SK-N-SH treated with all-trans-retinoic acid at 6 μM for 48 hours (cell line): Measurements from ENCODE around the gene HDAC11.

Experiments used
- ATAC-seq: fragments of 200-7000 bp; cut with Tn5 transposase; 3 replicates; pipeline ENCODE4 v1.9.1; 2020; ENCODE audit warnings: mild to moderate bottlenecking, moderate library complexity
- ARNTL ChIP-seq: fragments of 450-650 bp; formaldehyde crosslinking; IDR thresholded peaks from 2 replicates; pipeline ENCODE4 v1.5.0; 2020; ENCODE audit warnings: low read depth, mild to moderate bottlenecking, moderate library complexity, borderline replicate concordance
- BACH2 ChIP-seq: fragments of 250-450 bp; sonication (Bioruptor Pico); IDR thresholded peaks from 2 replicates; pipeline ENCODE4 v1.9.0; 2021; ENCODE audit warnings: mild to moderate bottlenecking, borderline replicate concordance
- CSDC2 ChIP-seq: fragments of 250-450 bp; sonication (Bioruptor Pico); IDR thresholded peaks from 2 replicates; pipeline ENCODE4 v1.5.0; 2020; ENCODE audit warnings: mild to moderate bottlenecking, moderate library complexity
- ESRRG ChIP-seq: fragments of 250-450 bp; sonication (Bioruptor Pico); IDR thresholded peaks from 2 replicates; pipeline ENCODE4 v1.6.1; 2021; ENCODE audit warnings: mild to moderate bottlenecking
- GLIS3 ChIP-seq: fragments of 250-450 bp; sonication (Bioruptor Pico); IDR thresholded peaks from 2 replicates; pipeline ENCODE4 v1.5.0; 2020; ENCODE audit warnings: mild to moderate bottlenecking, moderate library complexity
- ISL1 ChIP-seq: fragments of 250-450 bp; sonication (Bioruptor Pico); IDR thresholded peaks from 2 replicates; pipeline ENCODE4 v2.1.2; 2022; ENCODE audit warnings: mild to moderate bottlenecking, moderate library complexity
- OSR1 ChIP-seq: fragments of 250-450 bp; sonication (Bioruptor Pico); IDR thresholded peaks from 2 replicates; pipeline ENCODE4 v1.8.0; 2022; ENCODE audit warnings: moderate library complexity, mild to moderate bottlenecking, inconsistent platforms
- PPARA ChIP-seq: fragments of 250-450 bp; sonication (Bioruptor Pico); IDR thresholded peaks from 2 replicates; pipeline ENCODE4 v1.5.0; 2020; ENCODE audit warnings: mild to moderate bottlenecking, borderline replicate concordance
- RARB ChIP-seq: fragments of 250-450 bp; sonication (Bioruptor Pico); IDR thresholded peaks from 2 replicates; pipeline ENCODE4 v1.8.0; 2021; ENCODE audit warnings: mild to moderate bottlenecking, moderate library complexity
- SNAI2 ChIP-seq: fragments of 250-450 bp; sonication (Bioruptor Pico); IDR thresholded peaks from 2 replicates; pipeline ENCODE4 v1.5.0; 2020; ENCODE audit warnings: mild to moderate bottlenecking, moderate library complexity
- TCF4 ChIP-seq: fragments of 250-450 bp; sonication (Bioruptor Pico); IDR thresholded peaks from 2 replicates; pipeline ENCODE4 v1.8.0; 2021; ENCODE audit warnings: mild to moderate bottlenecking, moderate library complexity, borderline replicate concordance
- TOX ChIP-seq: fragments of 250-450 bp; sonication (Bioruptor Pico); IDR thresholded peaks from 2 replicates; pipeline ENCODE4 v1.8.0; 2021; ENCODE audit warnings: mild to moderate bottlenecking, moderate library complexity, borderline replicate concordance
- ZFP3 ChIP-seq: fragments of 250-450 bp; sonication (Bioruptor Pico); IDR thresholded peaks from 2 replicates; pipeline ENCODE4 v1.5.0; 2020; ENCODE audit warnings: mild to moderate bottlenecking, moderate library complexity
- ZFP30 ChIP-seq: fragments of 450-650 bp; formaldehyde crosslinking; IDR thresholded peaks from 2 replicates; pipeline ENCODE4 v1.5.0; 2022; ENCODE audit warnings: mild to moderate bottlenecking, moderate library complexity
- ZNF565 ChIP-seq: fragments of 450-650 bp; formaldehyde crosslinking; conservative IDR thresholded peaks from 2 replicates; pipeline ENCODE4 v1.5.0; 2020; ENCODE audit warnings: low read depth, mild to moderate bottlenecking, moderate library complexity
- ZNF70 ChIP-seq: fragments of 450-650 bp; formaldehyde crosslinking; IDR thresholded peaks from 2 replicates; pipeline ENCODE4 v1.5.0; 2020; ENCODE audit warnings: mild to moderate bottlenecking, moderate library complexity
- TF ChIP-seq, protein P1 (sequence below): fragments of 250-450 bp; sonication (Bioruptor Pico); IDR thresholded peaks from 2 replicates; pipeline ENCODE4 v1.5.1; 2021; ENCODE audit warnings: mild to moderate bottlenecking, moderate library complexity
- TF ChIP-seq, protein P2 (sequence below): fragments of 250-450 bp; sonication (Bioruptor Pico); IDR thresholded peaks from 2 replicates; pipeline ENCODE4 v1.5.0; 2020; ENCODE audit warnings: mild to moderate bottlenecking, moderate library complexity
- TF ChIP-seq, protein P3 (sequence below): fragments of 250-450 bp; sonication (Bioruptor Pico); IDR thresholded peaks from 2 replicates; pipeline ENCODE4 v1.8.0; 2021; ENCODE audit warnings: low read depth, mild to moderate bottlenecking, moderate library complexity, borderline replicate concordance
- TF ChIP-seq, protein P4 (sequence below): fragments of 250-450 bp; sonication (Bioruptor Pico); IDR thresholded peaks from 2 replicates; pipeline ENCODE4 v1.8.0; 2020; ENCODE audit warnings: mild to moderate bottlenecking, moderate library complexity, borderline replicate concordance

HDAC11 gene

DNA sequence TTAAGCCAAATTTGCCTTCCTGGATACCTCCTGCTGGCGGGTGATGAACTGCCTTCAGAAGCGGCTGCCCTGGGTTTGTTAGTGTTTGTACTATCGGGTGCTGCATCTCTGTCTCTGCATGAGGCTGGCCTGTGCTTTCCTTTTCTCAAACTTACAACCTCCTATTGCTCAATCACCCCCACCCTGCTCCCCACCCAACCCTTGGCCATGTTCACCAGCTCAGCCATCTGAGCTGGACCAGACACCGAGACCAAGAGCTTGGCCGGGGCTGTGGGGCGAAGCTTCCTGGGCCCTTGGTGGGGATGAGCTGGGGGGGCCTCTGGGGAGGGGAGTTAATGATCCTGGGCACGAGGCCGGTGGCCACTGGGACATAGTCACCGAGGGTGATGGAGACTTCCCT lies 52.0 kb downstream of the HDAC11 start (continued):
- TF ChIP-seq, protein P1, sequence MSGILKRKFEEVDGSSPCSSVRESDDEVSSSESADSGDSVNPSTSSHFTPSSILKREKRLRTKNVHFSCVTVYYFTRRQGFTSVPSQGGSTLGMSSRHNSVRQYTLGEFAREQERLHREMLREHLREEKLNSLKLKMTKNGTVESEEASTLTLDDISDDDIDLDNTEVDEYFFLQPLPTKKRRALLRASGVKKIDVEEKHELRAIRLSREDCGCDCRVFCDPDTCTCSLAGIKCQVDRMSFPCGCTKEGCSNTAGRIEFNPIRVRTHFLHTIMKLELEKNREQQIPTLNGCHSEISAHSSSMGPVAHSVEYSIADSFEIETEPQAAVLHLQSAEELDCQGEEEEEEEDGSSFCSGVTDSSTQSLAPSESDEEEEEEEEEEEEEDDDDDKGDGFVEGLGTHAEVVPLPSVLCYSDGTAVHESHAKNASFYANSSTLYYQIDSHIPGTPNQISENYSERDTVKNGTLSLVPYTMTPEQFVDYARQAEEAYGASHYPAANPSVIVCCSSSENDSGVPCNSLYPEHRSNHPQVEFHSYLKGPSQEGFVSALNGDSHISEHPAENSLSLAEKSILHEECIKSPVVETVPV: no peak
- TF ChIP-seq ESRRG: no peak
- TF ChIP-seq, all 23 proteins: peak for 0

DNA sequence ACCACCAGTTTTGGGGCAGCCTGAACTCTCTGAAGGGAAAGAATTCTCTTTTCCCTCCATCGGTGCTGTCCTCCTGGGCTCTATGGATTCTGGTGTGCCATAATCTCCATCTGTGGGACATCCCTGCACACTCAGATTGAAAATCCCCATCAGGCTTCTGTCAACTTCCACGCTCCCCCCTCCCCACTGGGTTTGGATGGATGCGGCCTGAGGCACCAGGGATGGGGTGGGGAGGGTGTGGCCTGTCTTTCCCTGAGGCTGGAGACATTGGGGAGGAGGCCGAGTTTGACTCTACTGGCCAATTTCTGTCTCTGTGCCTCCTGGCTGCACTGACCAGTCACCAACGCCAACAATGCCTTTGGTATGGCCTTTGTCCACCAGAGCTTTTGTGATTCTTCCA lies 52.5 kb downstream of the HDAC11 start:
- no peak for TF ChIP-seq PPARA (CRISPR knock-in tag)
- TF ChIP-seq BACH2 (CRISPR knock-in tag): no peak
- no peak for TF ChIP-seq SNAI2 (CRISPR knock-in tag)
- no peak for TF ChIP-seq TCF4 (CRISPR knock-in tag)
- TF ChIP-seq ESRRG: no peak
- TF ChIP-seq ARNTL (CRISPR knock-in tag): no peak
- TF ChIP-seq RARB (CRISPR knock-in tag): no peak
- TF ChIP-seq TOX (CRISPR knock-in tag): no peak
- no peak for TF ChIP-seq ZFP3 (CRISPR knock-in tag)
- no peak for TF ChIP-seq ZNF70 (CRISPR knock-in tag)
- TF ChIP-seq GLIS3 (CRISPR knock-in tag): no peak
- TF ChIP-seq, protein P2, sequence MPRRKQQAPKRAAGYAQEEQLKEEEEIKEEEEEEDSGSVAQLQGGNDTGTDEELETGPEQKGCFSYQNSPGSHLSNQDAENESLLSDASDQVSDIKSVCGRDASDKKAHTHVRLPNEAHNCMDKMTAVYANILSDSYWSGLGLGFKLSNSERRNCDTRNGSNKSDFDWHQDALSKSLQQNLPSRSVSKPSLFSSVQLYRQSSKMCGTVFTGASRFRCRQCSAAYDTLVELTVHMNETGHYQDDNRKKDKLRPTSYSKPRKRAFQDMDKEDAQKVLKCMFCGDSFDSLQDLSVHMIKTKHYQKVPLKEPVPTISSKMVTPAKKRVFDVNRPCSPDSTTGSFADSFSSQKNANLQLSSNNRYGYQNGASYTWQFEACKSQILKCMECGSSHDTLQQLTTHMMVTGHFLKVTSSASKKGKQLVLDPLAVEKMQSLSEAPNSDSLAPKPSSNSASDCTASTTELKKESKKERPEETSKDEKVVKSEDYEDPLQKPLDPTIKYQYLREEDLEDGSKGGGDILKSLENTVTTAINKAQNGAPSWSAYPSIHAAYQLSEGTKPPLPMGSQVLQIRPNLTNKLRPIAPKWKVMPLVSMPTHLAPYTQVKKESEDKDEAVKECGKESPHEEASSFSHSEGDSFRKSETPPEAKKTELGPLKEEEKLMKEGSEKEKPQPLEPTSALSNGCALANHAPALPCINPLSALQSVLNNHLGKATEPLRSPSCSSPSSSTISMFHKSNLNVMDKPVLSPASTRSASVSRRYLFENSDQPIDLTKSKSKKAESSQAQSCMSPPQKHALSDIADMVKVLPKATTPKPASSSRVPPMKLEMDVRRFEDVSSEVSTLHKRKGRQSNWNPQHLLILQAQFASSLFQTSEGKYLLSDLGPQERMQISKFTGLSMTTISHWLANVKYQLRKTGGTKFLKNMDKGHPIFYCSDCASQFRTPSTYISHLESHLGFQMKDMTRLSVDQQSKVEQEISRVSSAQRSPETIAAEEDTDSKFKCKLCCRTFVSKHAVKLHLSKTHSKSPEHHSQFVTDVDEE (CRISPR knock-in tag): no peak
- no peak for TF ChIP-seq ZFP30 (CRISPR knock-in tag)
- TF ChIP-seq, protein P3, sequence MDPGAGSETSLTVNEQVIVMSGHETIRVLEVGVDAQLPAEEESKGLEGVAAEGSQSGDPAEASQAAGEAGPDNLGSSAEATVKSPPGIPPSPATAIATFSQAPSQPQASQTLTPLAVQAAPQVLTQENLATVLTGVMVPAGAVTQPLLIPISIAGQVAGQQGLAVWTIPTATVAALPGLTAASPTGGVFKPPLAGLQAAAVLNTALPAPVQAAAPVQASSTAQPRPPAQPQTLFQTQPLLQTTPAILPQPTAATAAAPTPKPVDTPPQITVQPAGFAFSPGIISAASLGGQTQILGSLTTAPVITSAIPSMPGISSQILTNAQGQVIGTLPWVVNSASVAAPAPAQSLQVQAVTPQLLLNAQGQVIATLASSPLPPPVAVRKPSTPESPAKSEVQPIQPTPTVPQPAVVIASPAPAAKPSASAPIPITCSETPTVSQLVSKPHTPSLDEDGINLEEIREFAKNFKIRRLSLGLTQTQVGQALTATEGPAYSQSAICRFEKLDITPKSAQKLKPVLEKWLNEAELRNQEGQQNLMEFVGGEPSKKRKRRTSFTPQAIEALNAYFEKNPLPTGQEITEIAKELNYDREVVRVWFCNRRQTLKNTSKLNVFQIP: no peak
- TF ChIP-seq, protein P4, sequence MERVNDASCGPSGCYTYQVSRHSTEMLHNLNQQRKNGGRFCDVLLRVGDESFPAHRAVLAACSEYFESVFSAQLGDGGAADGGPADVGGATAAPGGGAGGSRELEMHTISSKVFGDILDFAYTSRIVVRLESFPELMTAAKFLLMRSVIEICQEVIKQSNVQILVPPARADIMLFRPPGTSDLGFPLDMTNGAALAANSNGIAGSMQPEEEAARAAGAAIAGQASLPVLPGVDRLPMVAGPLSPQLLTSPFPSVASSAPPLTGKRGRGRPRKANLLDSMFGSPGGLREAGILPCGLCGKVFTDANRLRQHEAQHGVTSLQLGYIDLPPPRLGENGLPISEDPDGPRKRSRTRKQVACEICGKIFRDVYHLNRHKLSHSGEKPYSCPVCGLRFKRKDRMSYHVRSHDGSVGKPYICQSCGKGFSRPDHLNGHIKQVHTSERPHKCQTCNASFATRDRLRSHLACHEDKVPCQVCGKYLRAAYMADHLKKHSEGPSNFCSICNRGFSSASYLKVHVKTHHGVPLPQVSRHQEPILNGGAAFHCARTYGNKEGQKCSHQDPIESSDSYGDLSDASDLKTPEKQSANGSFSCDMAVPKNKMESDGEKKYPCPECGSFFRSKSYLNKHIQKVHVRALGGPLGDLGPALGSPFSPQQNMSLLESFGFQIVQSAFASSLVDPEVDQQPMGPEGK: no peak
- no peak for TF ChIP-seq ZNF565 (CRISPR knock-in tag)
- no peak for TF ChIP-seq ISL1
- TF ChIP-seq CSDC2 (CRISPR knock-in tag): no peak
- TF ChIP-seq, all 23 proteins: peak for 0
- no peak for ATAC-seq

DNA sequence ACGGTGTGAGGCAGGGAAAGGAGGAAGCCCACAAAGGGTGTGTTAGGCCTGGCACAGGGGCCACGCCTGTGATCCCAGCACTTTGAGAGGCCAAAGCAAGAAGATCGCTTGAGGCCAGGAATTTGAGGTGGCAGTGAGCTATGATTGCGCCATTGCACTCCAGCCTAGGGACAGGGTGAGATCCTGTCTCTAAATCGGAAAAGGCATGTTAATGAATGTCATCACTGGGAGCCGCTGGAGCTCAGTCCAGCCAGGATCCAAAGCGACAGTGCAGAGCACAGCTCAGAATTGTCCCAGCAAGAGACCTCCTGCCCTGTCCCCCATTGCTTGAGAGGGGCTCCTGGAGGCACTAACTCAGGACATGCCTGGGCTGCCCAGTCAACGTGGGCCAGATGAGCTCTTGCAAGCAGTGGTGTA lies 53.8 kb downstream of the HDAC11 start:
- TF ChIP-seq, protein P4: no peak
- ATAC-seq: no peak

DNA sequence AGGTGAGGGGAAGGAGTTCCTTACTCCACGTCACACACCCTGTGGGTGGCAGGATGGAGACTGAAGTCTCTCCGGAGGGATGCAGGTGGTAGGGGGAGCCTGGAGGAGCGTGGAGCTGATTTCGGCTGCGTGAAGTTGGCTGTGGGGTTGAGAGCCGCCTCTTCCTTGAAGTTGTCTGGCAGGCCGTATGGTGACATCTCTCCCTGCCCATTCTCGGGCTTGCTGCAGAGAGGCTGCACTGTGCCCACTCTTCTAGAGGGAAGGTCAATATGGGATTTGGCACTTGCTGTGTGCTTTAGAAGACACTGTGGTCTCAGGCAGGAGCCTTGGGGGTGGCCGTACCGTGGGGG lies 55.4 kb downstream of the HDAC11 start:
- no peak for ATAC-seq
- TF ChIP-seq, protein P2 (CRISPR knock-in tag): no peak
- TF ChIP-seq CSDC2 (CRISPR knock-in tag): no peak
- TF ChIP-seq, protein P4: no peak
- no peak for TF ChIP-seq SNAI2 (CRISPR knock-in tag)
- TF ChIP-seq GLIS3 (CRISPR knock-in tag): no peak
- TF ChIP-seq OSR1: no peak
- TF ChIP-seq ZNF565 (CRISPR knock-in tag): no peak
- TF ChIP-seq, protein P1: no peak
- no peak for TF ChIP-seq ISL1
